Measurements from ENCODE around the gene KNTC1.

- TF ChIP-seq CTCF (conservative IDR thresholded peaks at IDR 0.05 in 1 of 2, IDR thresholded peaks at IDR 0.05 in 1 of 2; ENCODE audit: extremely low read depth in 1 of 2, insufficient read depth in 1 of 2, low read depth in 1 of 2, low read length in 2 of 2) (no peak), EZH2 (IDR thresholded peaks at IDR 0.05; ENCODE audit: borderline replicate concordance, low read length) (no peak)
Observed at GRCh38 chr12:122501489-122501989, 25.5 kb upstream of the KNTC1 start.
